Adrenal gland (tissue), 12 donors: ENCODE measurements around the gene SOD1. TPM values are rescaled to one million over a fixed set of nuclear protein-coding genes. Genes with fewer than 3 reads are reported as not detected.
"Not testable (repeated sequence)": the region's sequence is repeated elsewhere in the genome, so short reads cannot be mapped to it uniquely, and the experiment has no call there.

Experiments
- DNase-seq, 7 donors: peaks; one replicate each; pipeline ENCODE4 v3.0.0-alpha.2; 2019 to 2020
- H3K27ac ChIP-seq, 5 donors: fragments of 200-600 bp; sonication (generic) in 4 of 5; 1 replicate in 3 of 5; 2 replicates in 2 of 5; pipeline versions ENCODE4 v1.5.1 to v1.8.0; 2016 to 2020; ENCODE audit warnings: mild to moderate bottlenecking in 1 of 5
- H3K27me3 ChIP-seq: fragments of 200-600 bp; 2 replicates; pipeline ENCODE4 v1.8.0; 2021
- H3K36me3 ChIP-seq, 2 donors: fragments of 200-600 bp; replicated peaks in 1 of 2; 1 replicate in 1 of 2; 2 replicates in 1 of 2; pipeline versions ENCODE4 v1.5.1 to v1.8.0; 2018 to 2022
- H3K4me1 ChIP-seq, 2 donors: fragments of 200-600 bp; replicated peaks in 1 of 2; 1 replicate in 1 of 2; 2 replicates in 1 of 2; pipeline versions ENCODE4 v1.5.1 to v1.8.0; 2018 to 2021
- H3K4me3 ChIP-seq, 4 donors: fragments of 200-600 bp; sonication (generic) in 3 of 4; one replicate each; pipeline ENCODE4 v1.5.1; 2016 to 2018
- H3K9me3 ChIP-seq, 3 donors: fragments of 200-600 bp; sonication (generic) in 1 of 3; replicated peaks in 1 of 3; 1 replicate in 2 of 3; 2 replicates in 1 of 3; pipeline versions ENCODE4 v1.5.1 to v1.8.0; 2016 to 2021
- CTCF ChIP-seq, 6 experiments: fragments of 450-650 bp in 4 of 6; fragments of 200-600 bp in 2 of 6; sonication (generic) in 1 of 6; IDR thresholded peaks; 1 replicate in 5 of 6; 2 replicates in 1 of 6; pipeline versions ENCODE4 v1.5.1 to v1.8.0; 2016 to 2021; ENCODE audit warnings: antibody characterized with exemption in 6 of 6, mild to moderate bottlenecking in 2 of 6, moderate library complexity in 1 of 6
- POLR2A ChIP-seq, 2 donors: fragments of 450-650 bp; IDR thresholded peaks; one replicate each; pipeline ENCODE4 v1.6.1; 2017; ENCODE audit warnings: antibody characterized with exemption in 2 of 2, mild to moderate bottlenecking in 2 of 2, moderate library complexity in 1 of 2
- WGBS, 4 donors: extraction: QIAGEN DNeasy Blood & Tissue Kit in 2 of 4; methylation state at CpG; one replicate each; pipeline versions ENCODE4 v1.1.5 to v1.1.7; 2013 to 2017; 5-methylcytosine and 5-hydroxymethylcytosine counted together
- intact Hi-C, 2 donors: fragments of 100-400 bp; cut with DNase I; formaldehyde crosslinking; loops; one replicate each; pipeline versions ENCODE4 v1.14.1 to v1.15.0; 2022 to 2023
- polyA plus RNA-seq, 3 donors: library from polyadenylated mRNA; stranded (reverse); fragments of 200-250 nt in 2 of 3; fragments of 350-450 nt in 1 of 3; fragmentation: Illumina TruSeq in 1 of 3; extraction: RNeasy Lipid Tissue Mini Kit (QIAGEN cat#74804) in 1 of 3; gene quantifications; one replicate each; pipeline ENCODE4 v1.2.3, GENCODE V29; 2013 to 2014
- total RNA-seq, 9 donors: library from RNA; depleted of rRNA in 4 of 9; stranded (reverse); fragments of >200 nt in 4 of 9; fragments of 120-200 nt in 1 of 9; fragmentation: NEBNext Ultra II Directional in 1 of 9; extraction: Animal tissue kit (Norgen Biotek cat#: 25700) in 1 of 9; gene quantifications; one replicate each; pipeline versions ENCODE4 v1.1.0 to v1.2.4, GENCODE V29; 2013 to 2023
- donor health status: healthy with polysubstance abuse.
- donor health status: Bipolar disorder and iron deficiency.
- donor health status: DM: yes; HTN: yes; CAD: no.
- donor health status: DM: no; HTN: no; CAD: no.
- donor health status: DM: no; HTN: no; CAD: no.
- donor health status: DM: yes; HTN: yes; CAD: no.

SOD1 gene
- total and polyA plus RNA-seq, 12 donors: 361 to 1,287 (median 570) TPM

- intact Hi-C loops: no loop called here
- Histone ChIP-seq H3K9me3 (no peaks in the 10 kb centered on the region), H3K27me3 (no peaks in the 10 kb centered on the region), H3K4me3 (peak overlapping the region; percentile 31 to 78 (median 54)), H3K27ac (peak overlapping the region; percentile 71 to 97 (median 90)), H3K4me1 (peaks cover 7 to 61% of the 10 kb centered on the region in 2 donors), H3K36me3 (peaks cover 0 to 19% of the 10 kb centered on the region in 2 donors)
- no peak for DNase-seq
- TF ChIP-seq POLR2A (IDR thresholded peaks at IDR 0.05): peak in 1 of 2 donors; percentile 11
- no peak for TF ChIP-seq CTCF (IDR thresholded peaks at IDR 0.05)
- 15 to 24% (median 20%) methylated on average over 8 of the region's 8 CpGs for WGBS, 4 donors
These were observed 1.1 kb downstream of the SOD1 start for GRCh38 chr21:31660591-31660990.

GRCh38 chr21:31663584-31664249 lies 4.2 kb downstream of the SOD1 start:
- WGBS, 4 donors: 70 to 85% (median 80%) methylated on average over 7 of the region's 7 CpGs
- intact Hi-C loops: no loop called here
- DNase-seq: no peak
- Histone ChIP-seq H3K36me3 (peaks cover 0 to 41% of the 10 kb centered on the region in 2 donors), H3K27ac (peak overlapping the region in 1 of 5 donors; percentile 7), H3K9me3 (no peaks in the 10 kb centered on the region), H3K4me3 (no peak overlapping the region), H3K27me3 (no peaks in the 10 kb centered on the region), H3K4me1 (peaks cover 7 to 80% of the 10 kb centered on the region in 2 donors)
- TF ChIP-seq POLR2A (IDR thresholded peaks at IDR 0.05): no peak

- H3K4me1 ChIP-seq: peaks cover 7 to 90% of the 10 kb centered on the region in 2 donors
- H3K4me3 ChIP-seq: no peak overlapping the region
- no peaks in the 10 kb centered on the region for H3K9me3 ChIP-seq
- DNase-seq: peak in 5 of 7 donors; percentile 34 to 62 (median 51)
- peaks cover 0 to 46% of the 10 kb centered on the region in 2 donors for H3K36me3 ChIP-seq
- H3K27ac ChIP-seq: peak overlapping the region in 2 of 5 donors; percentile 23 to 38
- intact Hi-C loops: loop anchor here in 1 of 2 donors (5.0 kb wide), 1 partner anchor 67 kb away; the partner anchor contains the start of gene SCAF4
- WGBS, 4 donors: 36 to 51% (median 49%) methylated on average over 7 to 8 of the region's 8 CpGs
- H3K27me3 ChIP-seq: no peaks in the 10 kb centered on the region
- no peak for TF ChIP-seq CTCF (IDR thresholded peaks at IDR 0.05)
- no peak for TF ChIP-seq POLR2A (IDR thresholded peaks at IDR 0.05)
These were observed 5.9 kb downstream of the SOD1 start for GRCh38 chr21:31665397-31665796.

- H3K27me3 ChIP-seq, H3K9me3 ChIP-seq, DNase-seq, H3K4me3 ChIP-seq: not testable (repeated sequence)
- Histone ChIP-seq H3K36me3 (peaks cover 0 to 46% of the 10 kb centered on the region in 2 donors), H3K27ac (peak overlapping the region in 1 of 5 donors; percentile 38), H3K4me1 (peaks cover 7 to 91% of the 10 kb centered on the region in 2 donors)
- 86 to 100% (median 97%) methylated on average over 4 of the region's 4 CpGs for WGBS, 4 donors
- intact Hi-C loops: loop anchor here in 1 of 2 donors (5.0 kb wide), 1 partner anchor 66 kb away; the partner anchor contains the start of gene SCAF4
These were observed 6.4 kb downstream of the SOD1 start for GRCh38 chr21:31665869-31666268.

- intact Hi-C loops: loop anchor here in 1 of 2 donors (5.0 kb wide), 1 partner anchor 66 kb away; the partner anchor contains the start of gene SCAF4
- Histone ChIP-seq H3K4me1 (peaks cover 6 to 86% of the 10 kb centered on the region in 2 donors), H3K4me3 (no peak overlapping the region), H3K27ac (peak overlapping the region in 1 of 5 donors; percentile 29), H3K27me3 (no peaks in the 10 kb centered on the region), H3K9me3 (no peaks in the 10 kb centered on the region), H3K36me3 (peaks cover 0 to 50% of the 10 kb centered on the region in 2 donors)
- 51 to 62% (median 54%) methylated on average over 5 of the region's 5 CpGs for WGBS, 4 donors
- DNase-seq: no peak
- TF ChIP-seq POLR2A (IDR thresholded peaks at IDR 0.05) (no peak), CTCF (IDR thresholded peaks at IDR 0.05) (no peak)
These were observed 7.0 kb downstream of the SOD1 start for GRCh38 chr21:31666445-31667010.
